IPS-18c (cell line): ENCODE results near the gene GRIA1.
"Not testable (repeated sequence)": the region's sequence is repeated elsewhere in the genome, so short reads cannot be mapped to it uniquely, and the experiment has no call there.

Source experiments
- H3K4me3 ChIP-seq: 2 replicates; pipeline ENCODE4 v1.7.0; 2013; ENCODE audit warnings: low read depth, mild to moderate bottlenecking, low read length, moderate library complexity; ENCODE audit not compliant: insufficient read depth
- H3K9me3 ChIP-seq: one replicate; pipeline ENCODE4 v1.6.1; 2013; ENCODE audit warnings: mild to moderate bottlenecking, low read length, moderate library complexity; ENCODE audit not compliant: control insufficient read depth, insufficient read depth

Gene GRIA1

DNA sequence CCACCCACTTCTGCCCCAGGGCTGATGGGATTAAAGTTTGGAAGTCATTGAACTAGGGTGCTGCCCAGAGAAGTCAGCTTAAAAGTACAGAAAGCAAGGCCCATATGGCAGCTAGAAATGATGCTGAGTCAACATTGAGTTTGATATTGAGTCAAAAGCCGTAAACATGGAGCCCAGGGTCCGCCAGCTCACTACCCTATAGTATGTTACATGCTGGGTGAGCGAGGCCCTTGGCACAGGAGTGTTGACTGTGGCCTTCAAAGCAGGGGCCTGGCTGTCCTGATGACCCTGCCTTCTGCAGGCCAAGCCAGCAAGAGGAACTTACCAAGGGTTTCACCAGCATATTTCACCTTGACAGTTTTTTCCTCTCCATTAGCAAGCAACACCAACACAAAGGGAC is 222.5 kb downstream of the GRIA1 start:
- Histone ChIP-seq H3K4me3 (no peak overlapping the region), H3K9me3 (no peaks in the 10 kb centered on the region)

DNA sequence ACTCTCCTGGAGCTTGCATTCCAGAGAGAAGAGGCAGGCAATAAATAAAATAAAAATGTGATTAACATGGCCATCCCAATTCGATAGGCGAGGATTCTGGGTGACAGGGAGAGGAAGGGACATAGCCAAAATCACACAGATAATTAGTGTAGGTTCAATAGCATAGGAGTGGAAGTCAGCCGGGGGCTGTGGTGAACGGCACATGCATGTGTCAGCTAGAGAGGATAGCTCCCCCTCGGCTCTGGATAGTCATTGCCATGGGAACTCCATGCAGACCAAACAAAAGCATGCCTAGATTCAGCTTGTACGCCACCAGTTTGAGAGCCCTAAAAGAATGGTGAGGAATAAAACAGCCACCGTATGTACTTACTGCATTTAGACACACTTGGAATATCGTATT is 223.5 kb downstream of the GRIA1 start:
- Histone ChIP-seq H3K9me3 (no peaks in the 10 kb centered on the region), H3K4me3 (no peak overlapping the region)

DNA sequence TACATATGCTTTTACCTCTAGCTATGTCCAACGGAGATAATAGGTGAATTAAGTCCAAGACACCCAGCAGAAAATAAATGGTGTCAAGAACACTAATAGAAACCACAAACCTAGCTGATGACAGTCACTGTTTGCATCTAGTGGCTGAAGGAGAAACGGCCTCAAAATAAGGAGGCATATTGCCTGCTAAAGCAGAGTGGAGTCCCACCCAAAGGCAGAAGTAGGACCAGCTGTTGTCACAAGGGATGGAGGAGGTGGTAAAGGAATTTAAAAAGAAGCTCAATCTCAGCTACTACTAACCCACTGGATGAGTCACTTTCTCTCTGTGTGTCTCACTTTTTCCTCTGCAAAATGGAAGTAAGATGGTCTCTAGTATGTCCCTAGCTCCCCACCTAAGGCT is 224.3 kb downstream of the GRIA1 start:
- no peaks in the 10 kb centered on the region for H3K9me3 ChIP-seq
- no peak overlapping the region for H3K4me3 ChIP-seq

DNA sequence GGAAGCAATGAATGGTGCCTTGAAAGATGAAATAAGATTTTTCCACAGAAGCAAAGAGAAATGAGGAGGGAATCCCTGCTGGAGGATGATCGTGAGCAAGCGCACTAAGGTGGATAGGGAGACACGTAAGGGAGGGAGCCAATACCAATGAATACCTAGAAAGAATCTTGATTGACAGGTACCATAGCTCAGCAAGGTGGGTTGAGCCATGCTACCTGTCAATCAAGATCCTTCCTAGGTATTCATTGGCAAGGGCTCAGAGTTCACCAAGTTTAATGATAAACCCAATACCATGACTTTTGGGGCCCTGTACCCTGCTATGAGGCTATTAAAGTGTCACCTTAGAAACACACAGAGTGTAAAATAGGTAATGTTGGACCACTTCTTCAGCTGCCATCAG is 226.8 kb downstream of the GRIA1 start:
- no peaks in the 10 kb centered on the region for H3K9me3 ChIP-seq
- H3K4me3 ChIP-seq, result no peak overlapping the region

DNA sequence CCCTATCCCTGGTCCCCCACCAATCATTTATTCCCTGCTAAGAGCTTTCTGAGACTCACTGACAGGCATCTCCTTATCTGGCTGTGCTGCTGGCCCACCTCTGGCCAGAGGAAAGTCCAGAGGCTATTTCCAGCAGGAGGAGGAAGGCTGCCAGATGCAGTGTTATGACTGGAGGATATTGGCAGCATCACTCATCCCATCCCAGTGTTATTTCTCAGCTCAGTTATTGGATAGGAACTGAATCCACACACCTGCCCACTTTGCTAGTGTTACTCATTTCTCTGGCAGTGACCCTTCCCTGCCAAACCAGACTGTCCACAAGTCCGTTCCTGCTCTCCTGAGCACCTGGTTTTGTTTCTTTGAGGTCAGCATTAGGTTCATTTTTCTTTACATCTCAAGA is 228.2 kb downstream of the GRIA1 start:
- no peaks in the 10 kb centered on the region for H3K9me3 ChIP-seq
- no peak overlapping the region for H3K4me3 ChIP-seq

DNA sequence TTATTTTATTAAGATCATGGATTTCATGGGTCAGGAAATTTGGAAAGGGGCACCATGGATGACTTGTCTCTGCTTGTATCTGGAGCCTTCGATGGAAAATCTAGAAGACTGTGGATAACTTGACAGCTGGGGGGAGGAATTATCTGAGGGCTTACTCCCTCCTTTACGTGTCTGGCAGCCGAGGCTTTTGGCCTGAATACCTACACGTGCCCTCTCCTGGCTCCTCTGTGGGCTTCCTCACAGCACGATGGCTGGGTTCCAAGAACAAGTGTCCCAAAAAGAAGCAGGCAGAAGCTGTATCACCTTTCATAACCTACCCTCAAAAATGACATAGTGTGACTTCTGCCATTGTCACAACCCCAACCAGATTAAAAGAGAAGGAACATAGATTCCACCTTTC is 228.9 kb downstream of the GRIA1 start:
- Histone ChIP-seq H3K4me3 (no peak overlapping the region), H3K9me3 (no peaks in the 10 kb centered on the region)

DNA sequence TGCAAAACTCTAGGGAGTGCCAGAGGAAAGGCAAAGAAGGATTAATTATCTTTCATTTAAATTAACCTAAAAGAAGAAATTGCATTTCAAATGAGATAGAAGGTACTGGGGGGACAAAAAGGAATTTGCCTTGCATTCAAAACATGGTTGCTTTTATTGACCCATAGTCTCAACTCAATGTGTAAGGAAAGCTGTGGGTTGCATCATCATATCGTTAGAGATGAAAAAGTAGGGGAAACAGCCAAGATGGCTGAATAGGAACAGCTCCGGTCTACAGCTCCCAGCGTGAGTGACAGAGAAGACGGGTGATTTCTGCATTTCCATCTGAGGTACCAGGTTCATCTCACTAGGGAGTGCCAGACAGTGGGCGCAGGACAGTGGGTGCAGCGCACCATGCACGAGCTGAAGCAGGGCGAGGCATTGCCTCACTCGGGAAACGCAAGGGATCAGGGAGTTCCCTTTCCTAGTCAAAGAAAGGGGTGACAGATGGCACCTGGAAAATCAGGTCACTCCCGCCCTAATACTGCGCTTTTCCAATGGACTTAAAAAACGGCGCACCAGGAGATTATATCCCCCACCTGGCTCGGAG is 232.6 kb downstream of the GRIA1 start:
- H3K9me3 ChIP-seq, H3K4me3 ChIP-seq: not testable (repeated sequence)

DNA sequence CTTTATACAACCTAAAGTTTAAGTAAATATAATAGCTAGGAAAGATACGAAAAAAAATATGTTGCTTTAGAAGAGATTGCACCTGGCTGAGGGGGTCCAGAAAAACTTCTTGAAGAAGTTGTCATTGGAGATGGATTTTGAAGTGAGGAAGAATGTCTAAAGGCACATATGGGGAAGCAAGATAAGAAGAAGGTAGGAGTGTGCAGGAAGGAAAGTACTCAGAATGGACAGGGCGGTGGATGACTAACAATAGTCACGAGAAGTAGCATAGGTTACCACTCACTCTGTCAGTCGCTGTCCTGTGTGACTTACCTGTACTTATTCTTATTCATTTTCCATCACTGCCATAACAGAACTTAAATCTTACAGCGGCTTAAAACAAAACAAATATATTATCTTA is 251.6 kb downstream of the GRIA1 start:
- Histone ChIP-seq H3K4me3 (no peak overlapping the region), H3K9me3 (peaks cover 2% of the 10 kb centered on the region)

DNA sequence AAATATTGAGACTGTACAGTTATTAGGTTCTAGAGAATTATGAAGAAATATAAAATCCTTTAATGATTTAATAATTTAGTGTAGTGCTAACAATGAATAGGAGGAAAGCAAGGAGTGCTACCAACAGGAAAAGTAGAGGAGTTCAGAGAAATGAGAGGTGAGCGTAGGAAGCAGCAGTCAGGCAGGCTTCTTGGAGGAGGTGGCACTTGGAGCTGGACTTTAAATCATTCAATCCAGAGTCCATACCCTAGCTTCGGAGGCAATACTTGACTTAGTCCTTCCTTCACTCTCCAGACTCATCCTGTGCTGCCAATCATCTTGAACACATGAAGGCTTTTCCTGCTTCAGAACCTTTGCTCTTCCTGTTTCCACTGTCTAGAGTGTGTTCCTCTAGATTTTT is 254.3 kb downstream of the GRIA1 start:
- H3K4me3 ChIP-seq, result no peak overlapping the region
- peaks cover 2% of the 10 kb centered on the region for H3K9me3 ChIP-seq

DNA sequence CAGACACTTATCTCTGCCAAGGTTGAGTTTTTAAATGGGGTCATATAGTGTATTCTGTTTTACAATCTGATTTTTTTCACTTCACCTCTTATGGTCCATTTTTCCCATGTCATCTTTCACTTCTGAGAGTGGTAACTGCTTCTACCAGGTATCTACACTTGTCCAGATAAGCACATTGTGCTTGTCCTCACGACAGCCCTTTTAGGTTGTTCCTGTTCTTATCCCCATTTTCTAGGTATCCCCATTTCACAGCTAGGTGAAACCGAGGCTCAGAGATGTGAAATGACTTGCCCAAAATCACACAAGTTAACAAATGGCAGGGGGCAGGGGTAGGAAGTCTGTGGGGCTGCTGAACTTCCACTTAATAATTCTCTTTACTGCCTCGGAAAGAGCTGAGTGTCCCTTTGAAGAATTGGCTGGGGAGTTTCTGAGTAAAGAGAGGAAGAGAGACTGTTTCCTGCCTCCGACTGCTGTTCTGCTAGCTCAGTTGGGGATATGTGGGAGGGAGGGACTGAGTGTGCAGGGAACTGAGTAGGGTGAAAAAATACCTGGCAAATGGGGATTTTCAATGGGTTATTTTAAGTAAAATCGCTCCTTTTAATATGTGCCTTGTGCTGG is 255.4 kb downstream of the GRIA1 start:
- H3K9me3 ChIP-seq, result peaks cover 2% of the 10 kb centered on the region
- no peak overlapping the region for H3K4me3 ChIP-seq

DNA sequence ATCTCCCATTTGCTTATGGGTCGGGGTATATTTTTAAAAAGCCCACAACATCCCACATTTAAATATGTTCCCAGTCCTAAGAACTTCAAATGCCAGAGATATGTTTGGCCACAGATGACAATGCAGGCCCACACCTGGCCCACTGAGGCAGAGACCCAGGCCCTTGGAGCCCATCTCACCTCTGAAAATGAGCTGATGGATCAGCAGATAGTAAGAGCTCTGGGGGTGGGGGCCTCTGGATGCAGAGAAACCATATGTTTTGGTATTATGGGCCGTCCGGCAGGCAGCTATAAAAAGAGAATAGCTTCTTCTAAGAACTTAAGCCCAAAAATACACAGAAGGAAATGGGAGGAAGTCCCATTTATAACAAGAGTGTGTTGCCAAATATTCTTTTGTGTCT is 256.0 kb downstream of the GRIA1 start:
- no peak overlapping the region for H3K4me3 ChIP-seq
- peaks cover 2% of the 10 kb centered on the region for H3K9me3 ChIP-seq

DNA sequence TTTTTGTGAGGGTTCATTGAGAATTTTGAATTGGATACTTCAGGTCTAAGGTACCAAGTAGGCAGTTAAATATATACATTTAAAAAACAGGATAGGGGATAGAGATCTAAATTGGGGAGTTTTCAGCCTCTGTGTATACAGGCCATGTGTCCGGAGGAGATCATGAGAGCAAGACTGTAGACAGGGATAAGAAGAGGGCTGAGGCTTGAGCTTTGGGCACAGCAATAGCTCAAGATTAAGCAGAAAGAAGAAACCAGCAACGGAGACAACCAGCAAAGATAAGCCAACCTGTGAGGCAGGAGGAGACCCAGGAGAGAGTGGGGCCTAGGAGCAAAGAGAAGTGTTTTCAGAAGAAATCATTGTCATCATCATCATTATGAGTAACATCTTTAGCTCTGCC is 258.4 kb downstream of the GRIA1 start:
- Histone ChIP-seq H3K4me3 (no peak overlapping the region), H3K9me3 (peaks cover 2% of the 10 kb centered on the region)

DNA sequence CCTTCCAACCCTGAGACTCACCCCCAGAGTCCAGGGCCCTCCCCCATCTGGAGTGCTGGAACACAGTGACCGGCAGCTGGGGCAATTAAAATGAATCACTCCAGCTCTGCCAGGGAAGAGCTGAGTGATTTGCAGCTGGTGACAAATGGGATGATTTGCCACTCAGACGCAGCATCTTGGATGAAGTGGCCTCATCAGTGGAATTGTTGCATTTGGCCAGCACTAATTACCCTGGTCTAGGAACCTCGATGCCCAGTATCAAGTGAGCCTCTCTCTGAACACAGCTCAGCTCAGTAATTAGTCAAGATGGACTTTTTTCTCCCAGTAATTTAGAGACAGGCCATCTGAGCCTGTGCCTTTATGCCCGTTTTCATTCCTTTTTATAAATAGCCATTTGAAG is 259.5 kb downstream of the GRIA1 start:
- Histone ChIP-seq H3K4me3 (no peak overlapping the region), H3K9me3 (peaks cover 2% of the 10 kb centered on the region)

DNA sequence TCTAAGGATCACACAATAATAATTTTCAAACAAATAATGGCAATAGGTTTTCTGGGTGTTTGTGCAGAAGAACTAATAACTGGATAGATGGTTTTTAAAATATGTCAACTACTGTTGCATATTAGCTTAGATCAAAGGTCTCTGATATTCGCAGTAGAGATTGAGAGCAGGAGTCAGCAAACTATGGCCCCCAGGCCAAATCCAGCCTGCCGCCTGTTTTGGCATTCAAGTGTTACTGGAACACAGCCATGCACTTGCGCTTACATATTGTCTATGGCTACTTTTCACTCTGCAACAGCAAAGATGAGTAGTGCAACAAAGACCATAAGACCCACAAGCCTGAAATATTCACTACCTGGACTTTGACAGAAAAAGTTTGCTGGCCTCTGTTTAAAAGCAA is 260.8 kb downstream of the GRIA1 start:
- peaks cover under 1% of the 10 kb centered on the region for H3K9me3 ChIP-seq
- no peak overlapping the region for H3K4me3 ChIP-seq

DNA sequence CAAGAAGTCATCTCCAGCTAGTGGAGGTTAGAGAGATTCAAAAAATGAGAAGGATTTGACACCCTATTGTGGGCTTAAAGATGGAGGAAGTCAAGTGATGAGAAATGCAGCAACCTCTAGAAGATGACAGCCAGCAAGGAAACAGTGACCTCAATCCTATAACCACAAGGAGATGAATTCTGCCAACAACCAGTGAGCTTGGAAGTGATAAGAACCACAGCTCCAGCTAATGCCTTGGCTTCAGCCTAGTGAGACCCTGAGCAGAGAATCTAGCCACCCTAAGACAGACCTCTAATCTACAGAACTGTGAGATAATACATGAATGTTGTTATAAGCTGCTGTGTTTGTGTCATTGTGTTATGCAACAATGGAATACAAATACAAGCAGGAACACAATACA is 262.4 kb downstream of the GRIA1 start:
- Histone ChIP-seq H3K9me3 (no peaks in the 10 kb centered on the region), H3K4me3 (no peak overlapping the region)

DNA sequence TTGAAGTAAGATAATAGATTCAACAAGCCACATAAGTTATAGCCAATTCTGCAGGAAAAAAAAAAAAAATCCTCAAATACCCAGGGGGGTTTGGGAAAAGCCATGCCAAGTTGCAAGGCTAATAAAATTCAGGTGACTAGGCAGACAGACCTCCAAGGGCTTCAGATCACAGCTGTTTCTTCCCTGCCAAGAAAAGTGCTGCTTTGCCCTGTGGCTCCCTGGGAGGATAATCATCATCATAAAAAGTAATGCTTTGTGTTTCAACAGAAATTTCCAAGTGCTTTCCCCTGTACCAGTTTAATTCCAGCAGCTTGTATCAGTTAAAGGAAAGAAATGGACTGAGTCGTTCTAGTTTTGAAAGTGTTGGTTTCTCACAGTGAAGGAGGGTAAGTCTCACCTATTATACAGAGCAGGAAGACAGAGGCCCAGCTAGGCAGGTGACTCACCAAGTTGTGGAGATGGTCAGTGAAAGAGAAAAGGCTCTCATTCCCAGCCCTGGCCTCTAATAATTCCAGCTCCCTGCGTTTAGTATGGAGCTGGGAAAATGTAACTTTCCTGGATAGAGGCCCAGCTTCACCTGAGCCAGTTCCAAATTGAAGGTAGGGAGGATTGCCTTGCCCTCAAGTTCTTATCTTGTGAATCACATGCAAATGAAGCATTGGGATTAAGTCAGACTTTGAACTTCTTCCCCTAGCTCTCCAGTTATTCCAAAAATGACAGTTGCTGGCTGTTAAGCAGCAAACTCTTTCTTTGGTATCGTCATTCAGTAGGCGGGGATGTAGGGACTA is 263.4 kb downstream of the GRIA1 start:
- no peak overlapping the region for H3K4me3 ChIP-seq
- H3K9me3 ChIP-seq, result no peaks in the 10 kb centered on the region

DNA sequence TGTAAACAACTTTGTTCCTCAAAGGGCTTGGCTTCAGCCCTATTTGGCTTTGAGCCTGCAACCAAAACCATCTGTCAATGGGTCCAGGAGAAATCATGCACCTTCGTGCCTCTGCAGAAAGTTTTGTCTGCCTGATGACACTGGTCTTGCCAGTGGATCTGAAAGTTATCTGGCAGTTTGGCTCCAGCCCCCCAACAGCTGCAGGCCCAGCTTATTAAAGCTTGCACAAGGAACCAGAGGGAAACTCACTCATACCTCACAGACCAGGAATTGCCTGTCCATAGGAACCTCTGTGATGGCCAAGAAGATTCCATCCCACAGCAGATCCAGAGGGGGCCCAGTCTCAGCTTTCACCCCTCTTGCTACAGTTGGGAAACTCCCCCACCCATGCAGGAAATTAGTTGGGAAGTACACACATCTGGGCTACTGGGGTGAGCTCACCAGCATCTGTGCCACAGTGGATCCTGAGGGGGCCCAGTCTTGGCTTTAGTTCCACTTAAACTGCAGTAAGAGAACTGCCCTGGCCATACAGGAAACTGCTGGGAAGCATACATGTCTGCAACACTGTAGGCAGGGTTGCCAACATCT is 265.5 kb downstream of the GRIA1 start:
- H3K4me3 ChIP-seq, result no peak overlapping the region
- H3K9me3 ChIP-seq, result no peaks in the 10 kb centered on the region

DNA sequence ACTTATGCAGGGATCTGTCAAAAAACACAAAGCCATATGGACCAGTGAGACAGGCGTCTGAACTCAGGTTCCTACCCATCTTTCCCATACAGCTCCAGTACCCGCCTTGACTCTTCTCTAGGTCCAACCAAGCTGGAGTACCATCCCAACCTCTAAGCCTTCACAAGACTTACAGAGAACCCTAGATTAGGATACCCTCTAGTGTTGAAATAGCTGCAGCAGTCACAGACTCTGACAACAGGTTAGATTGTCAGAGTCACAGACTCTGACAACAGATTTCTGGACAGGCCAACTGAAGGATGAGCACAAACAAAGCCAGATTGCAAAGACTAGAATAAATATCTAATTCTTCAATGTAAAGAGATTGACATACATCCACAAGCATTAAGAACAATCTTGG is 266.1 kb downstream of the GRIA1 start:
- Histone ChIP-seq H3K4me3 (no peak overlapping the region), H3K9me3 (no peaks in the 10 kb centered on the region)
